Measurements from ENCODE around the gene AMY2B.
"Not testable (repeated sequence)": the region's sequence is repeated elsewhere in the genome, so short reads cannot be mapped to it uniquely, and the experiment has no call there.

AMY2B gene

DNA sequence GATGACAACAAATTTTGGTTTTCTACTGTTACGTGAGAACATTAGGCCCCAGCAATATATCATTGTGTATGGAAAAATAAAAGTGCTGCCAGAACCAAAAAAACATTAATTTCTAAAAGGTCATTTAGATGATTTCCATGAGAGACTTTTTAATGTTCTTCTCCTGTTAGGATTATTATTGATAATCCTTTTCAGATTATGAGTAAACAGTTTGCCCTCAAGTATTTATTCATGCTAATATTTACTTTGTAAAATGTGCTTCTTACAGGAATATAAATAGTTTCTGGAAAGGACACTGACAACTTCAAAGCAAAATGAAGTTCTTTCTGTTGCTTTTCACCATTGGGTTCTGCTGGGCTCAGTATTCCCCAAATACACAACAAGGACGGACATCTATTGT is at the start of gene AMY2B:
Gene AMY2B (plus strand): TSS at position 301 of the 400 bp plus-strand sequence. CDS start 14 bp downstream, at position 315.
- not testable (repeated sequence) for DNase-seq (ENCODE audit: low read depth, low spot score)

DNA sequence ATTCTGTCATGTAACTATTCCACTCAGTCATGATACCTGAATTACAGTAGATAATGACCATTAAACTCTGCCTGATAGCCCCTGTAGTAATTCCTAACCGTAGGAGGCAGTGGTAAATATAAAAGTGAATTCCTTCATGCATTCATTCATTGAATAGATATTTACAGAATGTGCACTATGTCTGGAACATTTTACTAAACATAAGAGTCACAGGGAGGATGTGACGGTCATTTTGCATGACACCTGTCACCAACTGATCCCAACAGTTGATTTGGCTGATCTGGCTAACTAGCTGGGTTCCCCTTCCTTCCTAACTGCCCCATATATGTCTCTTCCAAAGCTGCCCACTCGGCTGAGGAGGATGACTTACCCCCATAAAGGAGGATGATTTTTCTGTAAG is 48.0 kb upstream of the AMY2B start:
- no peak for DNase-seq (ENCODE audit: low read depth, low spot score)

DNA sequence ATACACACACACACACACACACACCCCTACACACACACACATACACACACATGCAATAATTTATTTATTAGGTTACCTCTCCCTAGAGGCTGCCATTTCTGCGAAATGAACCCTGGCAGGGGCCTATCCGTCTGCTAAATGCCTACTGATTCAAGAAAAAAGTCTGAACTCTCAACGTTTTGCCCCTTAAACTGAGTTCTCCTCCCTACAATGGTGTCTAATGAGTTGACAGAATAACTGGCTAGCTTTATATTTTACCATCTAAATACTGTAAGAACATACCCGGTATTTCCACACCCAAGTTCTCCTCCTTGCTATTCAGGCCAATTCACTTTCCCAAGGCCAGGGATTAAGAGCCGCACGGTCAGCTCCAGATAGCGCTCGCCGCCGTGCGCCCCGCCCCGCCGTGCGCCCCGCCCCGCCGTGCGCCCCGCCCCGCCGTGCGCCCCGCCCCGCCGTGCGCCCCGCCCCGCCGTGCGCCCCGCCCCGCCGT is 46.2 kb upstream of the AMY2B start:
- DNase-seq (ENCODE audit: low read depth, low spot score) = no peak

DNA sequence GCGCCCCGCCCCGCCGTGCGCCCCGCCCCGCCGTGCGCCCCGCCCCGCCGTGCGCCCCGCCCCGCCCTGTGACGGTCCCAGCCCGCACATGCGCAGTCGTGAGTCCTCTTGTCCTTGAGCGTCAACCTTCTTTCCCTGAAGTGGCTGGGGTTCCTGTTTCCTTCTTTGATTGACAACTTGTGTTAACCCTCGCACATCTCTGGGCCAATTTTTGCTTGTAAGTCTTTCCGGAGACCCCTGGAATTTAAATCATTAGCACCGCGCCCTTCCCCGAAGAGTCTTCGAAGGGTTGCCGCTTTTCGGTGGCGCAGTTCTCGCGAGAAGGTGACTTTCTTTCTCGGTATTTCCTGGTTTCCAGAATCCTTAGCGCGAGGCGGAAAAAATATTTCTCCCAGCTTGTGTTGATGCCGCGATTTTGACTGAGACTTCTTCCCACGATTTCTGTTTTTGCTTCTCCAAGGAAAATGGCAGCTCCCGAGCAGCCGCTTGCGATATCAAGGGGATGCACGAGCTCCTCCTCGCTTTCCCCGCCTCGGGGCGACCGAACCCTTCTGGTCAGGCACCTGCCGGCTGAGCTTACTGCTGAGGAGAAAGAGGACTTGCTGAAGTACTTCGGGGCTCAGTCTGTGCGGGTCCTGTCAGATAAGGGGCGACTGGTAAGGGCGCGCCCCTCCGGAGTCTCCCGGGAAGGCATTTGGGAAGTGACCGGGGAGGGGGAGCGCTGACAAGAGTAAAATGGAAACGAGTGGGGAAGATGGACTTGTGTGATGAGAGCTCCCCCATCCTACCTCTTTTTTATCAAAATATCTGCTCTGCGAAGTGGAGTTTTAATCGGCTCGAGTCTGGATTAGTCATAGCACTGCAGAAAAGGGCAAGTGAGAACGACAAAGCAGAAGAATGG is 45.5 kb upstream of the AMY2B start, which contains the start of gene RNPC3:
Gene RNPC3 (plus strand): TSS at position 93 of the 901 bp plus-strand sequence. CDS start 372 bp downstream, at position 465.
- DNase-seq (ENCODE audit: low read depth, low spot score) = peak; percentile 56

DNA sequence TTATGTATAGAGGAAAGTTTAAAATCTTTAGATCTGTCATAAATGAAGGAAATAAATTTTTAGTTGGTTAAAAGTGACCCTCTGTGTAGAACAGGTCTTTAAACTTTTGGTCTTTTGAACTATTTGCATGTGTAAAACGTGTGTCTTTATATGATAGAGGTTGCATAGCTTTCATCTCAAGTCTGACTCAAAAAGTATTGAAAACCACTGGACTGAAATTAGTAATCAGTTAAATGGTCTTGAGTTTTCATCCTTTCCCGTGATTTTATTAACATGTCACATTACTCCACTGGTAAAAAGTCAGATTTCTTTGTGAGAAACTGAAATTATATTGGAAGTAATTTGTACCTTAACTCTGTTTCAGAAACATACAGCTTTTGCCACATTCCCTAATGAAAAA is 44.1 kb upstream of the AMY2B start:
- DNase-seq (ENCODE audit: low read depth, low spot score) = no peak

DNA sequence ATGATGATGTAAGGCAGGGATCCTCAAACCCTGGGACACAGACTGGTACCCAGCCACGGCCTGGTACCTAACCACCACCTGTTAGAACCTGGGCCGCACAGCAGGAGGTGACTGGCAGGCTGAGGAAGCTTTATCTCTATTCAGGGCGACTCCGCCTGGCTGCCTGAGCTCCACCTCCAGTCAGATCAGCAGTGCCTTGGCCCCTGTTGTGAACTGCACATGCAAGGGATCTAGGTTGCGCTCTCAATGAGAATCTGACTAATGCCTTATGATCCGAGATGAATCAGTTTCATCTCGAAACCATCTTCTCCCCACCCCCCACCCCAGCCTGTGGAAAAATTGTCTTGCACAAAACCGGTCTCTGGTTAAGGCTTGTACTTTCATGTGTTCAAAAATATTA is 41.6 kb upstream of the AMY2B start:
- no peak for DNase-seq (ENCODE audit: low read depth, low spot score)

DNA sequence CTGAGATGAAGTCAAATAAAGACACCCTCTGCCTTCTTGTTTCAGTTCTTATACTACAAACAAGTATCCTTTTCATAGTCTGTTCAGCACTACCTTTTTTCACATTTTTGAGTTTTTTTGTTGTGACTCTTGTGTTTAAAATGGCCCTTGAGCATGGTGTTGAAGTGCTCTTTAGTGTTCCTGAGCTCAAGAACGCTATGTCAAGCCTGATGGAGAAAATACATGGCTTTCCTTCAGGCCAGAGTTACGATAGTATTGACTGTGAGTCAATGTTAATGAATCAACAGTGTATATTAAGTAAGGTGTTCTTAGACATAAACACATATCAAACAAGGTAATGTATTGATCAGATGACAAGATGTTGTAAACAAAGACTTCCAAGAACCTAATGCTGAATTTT is 33.2 kb upstream of the AMY2B start:
- DNase-seq (ENCODE audit: low read depth, low spot score) = no peak

DNA sequence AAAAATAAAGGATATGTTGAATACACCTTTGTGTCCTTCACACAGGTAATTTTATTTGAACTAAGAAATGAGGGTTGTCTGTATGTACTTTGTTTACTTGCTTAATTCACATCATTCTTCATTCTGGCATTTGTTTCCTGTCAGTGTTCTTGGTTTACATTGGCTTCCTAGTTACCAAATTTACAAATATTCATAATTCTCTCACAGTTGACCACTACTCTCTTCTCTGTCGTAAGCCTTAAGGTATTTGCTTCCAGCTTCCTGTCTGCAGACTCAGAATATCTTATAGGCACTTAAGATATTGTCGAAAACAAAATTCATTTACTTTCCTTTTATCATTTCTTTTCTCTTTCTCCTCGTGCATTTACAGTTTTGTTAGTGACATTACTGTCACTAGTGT is 30.0 kb upstream of the AMY2B start:
- no peak for DNase-seq (ENCODE audit: low read depth, low spot score)

DNA sequence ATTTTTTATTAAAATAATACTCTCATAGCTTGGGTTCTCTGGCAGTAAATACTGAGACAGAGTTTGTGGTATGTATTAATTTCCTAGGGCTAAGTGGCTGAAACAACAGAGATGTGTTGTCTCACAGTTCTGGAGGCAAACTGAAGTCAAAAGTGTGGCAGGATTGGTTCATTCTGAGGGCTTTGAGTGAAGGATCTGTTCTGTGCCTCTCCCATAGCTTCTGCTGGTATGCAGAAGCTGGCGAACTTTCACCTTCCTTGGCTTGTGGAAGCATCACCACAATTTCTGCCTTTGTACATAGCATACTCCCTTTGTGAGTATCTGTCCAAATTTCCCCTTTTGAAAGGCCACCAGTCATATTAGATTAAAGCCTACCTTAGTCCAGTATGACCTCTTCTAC is 24.9 kb upstream of the AMY2B start:
- no peak for DNase-seq (ENCODE audit: low read depth, low spot score)

DNA sequence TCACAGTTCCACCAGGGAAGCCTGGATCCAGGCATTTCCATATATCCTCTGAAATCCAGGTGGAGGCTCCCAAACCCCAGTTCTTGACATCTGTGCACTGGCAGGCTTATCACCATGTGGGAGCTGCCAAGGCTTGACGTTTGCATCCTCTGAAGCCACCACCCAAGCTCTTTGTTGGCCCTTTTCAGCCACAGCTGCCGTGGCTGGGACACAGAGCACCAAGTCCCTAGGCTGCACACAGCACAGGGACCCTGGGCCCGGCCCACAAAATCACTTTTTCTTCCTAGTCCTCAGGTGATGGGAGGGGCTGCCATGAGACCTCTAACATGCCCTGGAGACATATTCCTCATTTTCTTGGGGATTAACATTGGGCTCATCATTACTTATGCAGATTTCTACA is 23.5 kb upstream of the AMY2B start:
- DNase-seq (ENCODE audit: low read depth, low spot score) = no peak

DNA sequence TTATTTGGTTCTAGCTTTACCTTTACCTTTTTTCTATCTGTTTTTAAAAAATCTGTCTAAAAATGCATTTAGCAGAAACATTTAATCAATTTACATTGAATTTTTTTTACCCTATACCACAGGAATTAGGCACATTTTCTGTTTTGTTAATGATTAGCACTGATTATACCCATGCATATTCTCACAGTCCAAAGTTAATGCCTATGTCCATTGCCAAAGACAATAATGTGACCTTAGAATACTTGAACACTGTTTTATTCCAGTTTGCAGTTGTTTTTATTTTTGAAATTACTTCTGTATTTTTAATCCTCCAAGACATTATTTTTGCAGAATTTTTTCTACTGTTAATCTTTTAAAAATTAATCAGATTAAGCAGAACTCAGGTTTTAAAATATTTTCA is 11.0 kb upstream of the AMY2B start:
- DNase-seq (ENCODE audit: low read depth, low spot score) = no peak

DNA sequence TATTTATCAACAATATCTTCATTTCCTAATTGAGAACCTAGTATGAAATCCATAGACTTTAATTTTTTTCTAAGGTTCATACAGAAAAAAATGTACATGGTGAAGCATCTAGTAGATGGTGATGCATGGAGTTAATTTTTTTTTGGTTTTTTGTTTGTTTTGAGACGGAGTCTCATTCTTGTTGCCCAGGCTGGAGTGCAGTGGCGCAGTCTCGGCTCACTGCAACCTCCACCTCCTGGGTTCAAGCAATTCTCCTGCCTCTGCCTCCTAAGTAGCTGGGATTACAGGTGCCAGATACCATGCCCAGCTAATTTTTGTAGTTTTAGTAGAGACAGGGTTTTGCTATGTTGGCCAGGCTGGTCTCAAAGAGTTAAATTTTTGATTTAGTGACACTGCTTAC is 10.3 kb upstream of the AMY2B start:
- DNase-seq (ENCODE audit: low read depth, low spot score) = not testable (repeated sequence)

DNA sequence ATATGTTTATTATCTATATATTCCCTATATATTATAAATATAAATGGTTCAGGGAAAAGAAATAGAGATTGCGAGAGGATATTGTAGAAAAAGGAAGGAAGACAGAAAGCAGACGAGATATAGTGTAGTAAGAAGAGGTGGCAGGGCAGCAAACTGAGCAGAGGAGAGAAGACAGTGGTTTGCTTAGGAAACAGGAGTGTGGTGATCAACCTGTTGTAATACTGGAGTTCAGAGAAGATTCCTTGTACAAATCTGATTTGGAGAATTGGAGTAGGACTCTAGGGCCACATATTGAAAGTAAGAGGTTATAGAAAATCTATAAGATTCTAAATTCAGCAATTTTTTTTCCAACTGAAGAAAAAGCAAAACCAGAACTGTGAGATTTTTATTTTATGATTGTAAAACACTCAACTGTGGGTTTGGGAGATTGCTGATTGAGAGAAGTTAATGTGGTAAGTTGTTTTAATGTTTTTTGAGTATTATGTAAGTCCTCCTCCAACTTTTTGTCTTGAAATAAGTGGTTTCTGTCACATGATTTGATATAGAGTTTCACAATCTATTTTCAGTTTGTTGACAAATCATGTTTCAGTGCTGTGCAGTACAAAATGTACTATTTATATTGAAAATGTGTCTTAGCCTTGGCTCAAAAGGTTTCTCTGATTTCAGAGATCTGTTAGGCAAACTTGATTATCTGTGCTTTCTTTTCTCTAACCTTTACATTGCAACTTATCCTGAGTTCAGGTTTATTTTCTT is 9.6 kb upstream of the AMY2B start:
- no peak for DNase-seq (ENCODE audit: low read depth, low spot score)

DNA sequence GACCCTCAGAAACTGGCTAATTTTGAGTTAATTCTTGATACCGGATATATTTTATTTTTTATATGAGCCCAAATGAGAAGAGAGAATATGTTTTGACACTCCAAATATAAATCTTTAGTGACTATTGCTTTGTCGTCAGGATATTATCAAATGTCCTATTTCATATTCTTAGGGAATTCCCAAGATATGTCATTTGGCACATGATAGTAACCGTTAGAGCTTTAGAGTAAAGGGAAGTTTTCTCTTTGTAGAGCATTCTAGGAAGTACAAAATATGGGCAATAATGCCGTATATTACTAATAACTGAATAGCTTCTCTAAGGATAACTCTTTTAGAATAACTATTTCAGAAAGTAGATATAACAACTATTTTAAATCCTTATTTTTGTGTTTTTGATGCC is 8.3 kb upstream of the AMY2B start:
- DNase-seq (ENCODE audit: low read depth, low spot score) = no peak

DNA sequence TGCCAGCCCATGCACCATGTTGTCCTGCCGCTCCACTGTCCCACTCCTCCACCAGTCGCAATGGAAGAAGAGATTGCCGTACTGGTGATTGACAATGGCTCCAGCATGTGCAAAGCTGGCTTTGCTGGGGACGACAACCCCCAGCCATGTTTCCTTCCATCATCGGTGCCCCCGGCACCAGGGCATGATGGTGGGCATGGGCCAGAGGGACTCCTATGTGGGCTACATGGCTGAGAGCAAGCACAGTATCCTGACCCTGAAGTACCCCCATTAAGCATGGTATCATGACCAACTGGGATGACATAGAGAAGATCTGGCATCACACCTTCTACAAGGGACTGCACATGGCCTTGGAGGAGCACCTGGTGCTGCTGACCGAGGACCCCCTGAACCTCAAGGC is 1.9 kb upstream of the AMY2B start:
- no peak for DNase-seq (ENCODE audit: low read depth, low spot score)

DNA sequence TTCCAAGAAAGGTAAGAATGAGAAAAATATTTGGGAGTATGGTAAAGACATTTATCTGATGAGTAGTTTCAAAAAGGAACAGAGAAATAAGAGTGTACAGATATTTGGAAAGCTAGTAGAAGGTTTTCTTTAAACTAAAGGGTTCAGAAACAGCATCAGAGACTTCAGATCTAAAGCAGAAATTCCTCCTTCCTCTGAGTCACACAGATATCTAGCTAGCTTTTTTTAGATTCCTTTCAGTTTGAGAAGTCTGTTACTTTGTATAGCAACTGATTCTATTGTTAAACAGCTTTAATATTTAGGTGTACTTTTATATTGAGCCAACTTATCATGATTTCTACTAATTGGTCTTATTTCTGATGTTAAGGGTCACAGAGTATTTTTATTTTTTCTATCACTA is 4.7 kb downstream of the AMY2B start:
- DNase-seq (ENCODE audit: low read depth, low spot score) = no peak

DNA sequence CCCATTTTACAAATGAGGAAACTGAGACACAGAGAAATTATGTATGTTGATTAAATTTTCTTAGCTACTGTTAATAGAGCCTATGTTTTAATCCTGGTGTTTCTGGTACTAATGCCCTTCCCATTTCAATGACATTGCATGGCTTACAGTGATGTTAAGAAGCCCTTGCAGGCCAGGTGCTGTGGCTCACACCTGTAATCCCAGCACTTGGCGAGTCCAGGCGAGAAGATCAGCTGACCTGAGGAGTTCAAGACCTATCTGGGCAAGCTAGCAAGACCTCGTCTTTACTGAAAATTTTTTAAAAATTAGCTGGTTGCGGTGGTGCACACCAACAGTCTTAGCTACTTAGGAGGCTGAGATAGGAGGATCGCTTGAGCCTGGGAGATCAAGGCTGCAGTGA is 5.4 kb downstream of the AMY2B start:
- not testable (repeated sequence) for DNase-seq (ENCODE audit: low read depth, low spot score)

DNA sequence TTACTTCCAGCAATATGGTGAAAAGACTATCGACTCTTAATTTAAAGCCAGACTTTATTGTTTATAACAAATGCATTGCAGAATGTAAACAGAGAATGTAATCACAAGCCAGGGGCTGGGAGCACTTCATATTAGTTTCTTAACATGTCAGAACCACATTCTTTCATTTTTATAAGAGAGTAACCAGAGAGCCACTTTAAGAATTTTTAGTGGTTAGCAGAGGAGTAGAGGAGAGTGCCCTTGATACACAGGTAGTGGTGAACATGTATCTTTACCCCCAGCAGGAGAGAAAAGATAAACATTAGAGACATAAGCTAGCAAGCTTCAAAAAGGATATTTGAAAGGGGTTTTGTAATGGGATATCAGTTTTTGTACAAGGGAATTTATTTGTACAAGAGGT is 11.1 kb downstream of the AMY2B start:
- DNase-seq (ENCODE audit: low read depth, low spot score) = no peak

DNA sequence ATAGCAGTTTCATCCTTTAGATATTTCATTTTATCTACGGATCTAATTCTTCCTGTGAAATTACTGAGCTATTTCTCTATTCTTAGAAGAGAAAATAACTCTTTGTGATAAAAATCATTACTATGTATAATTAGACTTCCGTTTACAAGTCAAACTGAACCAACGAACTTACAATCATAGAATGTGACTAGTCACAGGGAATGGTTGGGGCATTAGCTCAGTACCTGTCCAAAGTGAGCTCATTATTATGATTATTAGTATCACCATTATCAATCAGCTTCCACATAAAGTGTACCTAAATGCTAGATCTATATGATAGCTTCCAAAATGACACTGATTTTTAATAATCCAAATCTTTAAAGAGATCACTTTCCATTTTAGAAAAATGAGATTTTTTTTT is 12.5 kb downstream of the AMY2B start:
- no peak for DNase-seq (ENCODE audit: low read depth, low spot score)

DNA sequence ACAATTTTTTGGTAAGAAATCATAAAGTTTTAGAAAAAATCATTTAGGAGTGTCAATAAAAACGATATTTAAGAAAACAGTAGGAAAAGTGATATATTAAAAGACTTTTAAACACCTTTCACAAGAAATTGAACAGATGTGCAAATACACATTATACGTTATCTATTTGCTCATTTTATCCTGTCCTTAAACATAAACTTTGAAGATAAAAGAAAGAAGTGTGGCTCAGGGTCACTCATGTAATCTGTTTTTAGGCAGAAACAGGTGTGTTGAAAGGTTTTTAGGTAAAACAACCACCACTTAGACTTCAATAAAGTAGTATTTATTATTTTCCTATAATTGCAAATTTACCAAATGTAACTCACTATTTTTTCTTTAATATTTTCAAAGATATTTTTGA is 13.1 kb downstream of the AMY2B start:
- DNase-seq (ENCODE audit: low read depth, low spot score) = no peak

DNA sequence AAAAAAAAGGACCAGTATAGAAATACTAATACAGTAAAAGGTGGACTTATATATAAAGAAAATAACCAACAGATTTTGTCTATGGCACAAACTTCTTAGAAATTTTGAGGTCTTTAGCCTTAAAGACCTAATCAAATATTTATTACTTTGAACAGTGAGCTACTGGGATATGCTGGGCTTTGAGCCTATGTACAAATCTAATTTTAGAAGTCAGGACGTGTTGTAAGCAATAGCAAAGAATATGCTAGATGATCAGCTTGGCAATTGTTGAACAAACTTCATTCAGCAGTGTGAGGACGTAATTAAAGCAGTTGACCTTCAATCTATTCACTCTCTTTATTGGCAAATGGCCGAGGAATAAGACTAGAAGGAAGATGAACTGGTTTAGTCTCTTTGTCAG is 31.4 kb downstream of the AMY2B start:
- not testable (repeated sequence) for DNase-seq (ENCODE audit: low read depth, low spot score)

DNA sequence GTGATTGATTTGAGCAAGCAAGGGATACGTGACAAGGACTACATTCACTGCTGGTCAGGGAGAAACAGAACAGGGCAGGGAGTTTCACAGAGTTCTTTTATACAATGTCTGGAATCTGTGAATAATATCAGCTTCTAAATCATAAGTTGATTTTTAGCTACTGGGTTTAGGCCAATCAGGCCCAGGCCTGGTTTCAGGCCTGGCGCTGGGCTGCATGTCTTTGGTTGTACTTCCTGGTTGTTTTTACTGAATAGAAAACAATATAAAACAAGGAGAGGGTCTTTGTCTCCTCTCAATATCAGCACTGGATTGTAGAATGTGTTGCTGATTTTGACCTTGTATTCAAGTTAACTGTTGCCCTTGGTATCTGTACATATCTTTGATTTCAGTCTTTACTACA is 45.0 kb downstream of the AMY2B start:
- DNase-seq (ENCODE audit: low read depth, low spot score) = no peak

Measured in activated naive CD8-positive, alpha-beta T cell treated with anti-CD3 and anti-CD28 coated beads, Interleukin-2, amount 50 U/mL, for 16 hours (primary cell).